ENCODE data around the gene KCNQ4.
A peak's percentile ranks its signal among the peaks of the same experiment; 100 is the strongest.

Gene KCNQ4

DNA sequence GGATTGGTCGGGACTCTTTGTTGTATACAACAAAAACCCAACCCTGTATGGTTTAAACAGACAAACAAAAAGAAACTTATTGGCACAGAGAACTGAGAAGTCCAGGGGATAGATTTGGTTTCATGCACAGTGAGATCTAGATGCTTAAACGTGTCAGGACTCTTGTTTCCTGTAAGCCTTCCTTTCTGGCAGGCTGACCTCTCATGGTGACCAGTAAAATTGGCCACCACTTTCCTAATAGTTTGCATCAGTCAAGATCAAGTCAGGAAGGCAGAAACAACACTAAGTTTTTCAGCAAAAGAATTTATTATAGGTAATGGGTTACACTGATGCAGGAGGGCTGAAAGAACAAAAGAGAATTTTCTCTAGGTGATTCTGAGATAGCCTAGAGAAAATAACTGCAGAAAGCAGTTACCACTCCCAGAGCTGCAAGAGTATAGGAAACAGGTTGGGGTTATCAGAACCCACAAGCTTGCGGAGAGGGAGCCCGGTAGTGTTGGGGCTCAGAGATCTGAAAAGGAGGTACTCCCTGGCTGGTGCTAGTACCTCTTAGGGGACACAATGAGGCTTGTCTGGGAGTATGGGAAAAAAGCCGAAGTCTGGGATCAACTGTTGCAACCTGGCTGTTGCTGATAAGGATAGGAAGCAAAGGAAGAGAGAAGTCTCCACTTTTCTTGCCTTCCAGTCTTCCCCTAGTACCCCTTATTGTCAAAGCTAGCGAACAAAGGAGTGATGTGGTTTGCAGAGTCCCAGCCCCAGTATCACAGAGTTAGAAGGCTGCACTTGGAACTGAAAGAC lies 57.1 kb downstream of the KCNQ4 start:
- DNase-seq (ENCODE audit: low read depth) = no peak

DNA sequence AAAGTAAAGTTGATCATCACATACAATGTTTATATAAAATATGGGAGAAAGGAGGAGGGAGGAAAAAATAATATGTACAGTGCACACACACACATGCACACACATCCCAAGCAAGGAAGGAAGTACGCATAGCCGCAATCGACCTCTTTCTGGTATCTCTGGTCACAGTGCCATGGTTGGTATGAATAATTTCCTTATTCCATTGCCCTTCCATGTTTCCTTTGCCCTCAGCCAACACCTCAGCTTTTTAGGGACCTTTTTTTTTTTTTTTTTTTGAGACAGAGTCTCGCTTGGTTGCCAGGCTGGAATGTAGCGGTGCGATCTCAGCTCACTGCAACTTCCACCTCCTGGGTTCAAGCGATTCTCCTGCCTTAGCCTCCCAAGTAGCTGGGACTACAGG lies 58.0 kb downstream of the KCNQ4 start:
- no peak for DNase-seq (ENCODE audit: low read depth)

DNA sequence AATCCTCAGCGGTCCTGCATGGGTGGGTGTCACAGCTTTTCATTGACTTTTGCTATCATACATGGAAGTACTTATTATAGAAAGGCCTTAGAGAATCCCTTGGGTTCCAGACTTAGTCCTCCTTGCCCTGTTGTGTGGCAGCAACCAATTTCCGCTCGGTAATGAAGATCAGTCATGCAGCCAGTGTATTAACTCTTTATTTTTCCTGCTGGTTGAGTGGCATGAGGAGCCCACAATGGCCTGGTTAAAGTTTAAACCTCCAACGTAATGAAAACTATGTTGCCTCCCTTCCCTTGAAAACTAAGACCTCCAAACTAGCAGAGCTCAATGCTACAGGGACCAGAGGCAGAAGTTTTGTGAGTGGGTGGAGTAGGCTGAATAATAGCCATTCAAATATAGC lies 58.6 kb downstream of the KCNQ4 start:
- no peak for DNase-seq (ENCODE audit: low read depth)

DNA sequence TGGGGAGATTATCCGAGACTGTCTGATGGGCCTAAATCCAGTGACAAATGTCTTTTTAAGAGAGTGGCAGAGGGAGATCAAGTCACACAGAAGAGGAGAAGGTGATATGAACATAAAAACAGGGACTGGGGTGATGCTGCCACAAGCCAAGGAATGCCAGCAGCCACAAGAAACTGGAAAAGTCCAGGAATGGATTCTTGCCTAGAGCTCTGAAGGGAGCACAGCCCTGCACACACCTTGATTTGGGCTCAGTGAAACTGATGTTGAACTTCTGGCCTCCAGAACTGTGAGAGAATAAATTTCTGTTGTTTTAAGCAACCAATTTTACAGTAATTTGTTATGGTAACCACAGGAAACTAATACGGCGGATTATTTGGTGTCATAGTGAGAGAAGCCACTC lies 59.1 kb downstream of the KCNQ4 start:
- DNase-seq (ENCODE audit: low read depth) = no peak

DNA sequence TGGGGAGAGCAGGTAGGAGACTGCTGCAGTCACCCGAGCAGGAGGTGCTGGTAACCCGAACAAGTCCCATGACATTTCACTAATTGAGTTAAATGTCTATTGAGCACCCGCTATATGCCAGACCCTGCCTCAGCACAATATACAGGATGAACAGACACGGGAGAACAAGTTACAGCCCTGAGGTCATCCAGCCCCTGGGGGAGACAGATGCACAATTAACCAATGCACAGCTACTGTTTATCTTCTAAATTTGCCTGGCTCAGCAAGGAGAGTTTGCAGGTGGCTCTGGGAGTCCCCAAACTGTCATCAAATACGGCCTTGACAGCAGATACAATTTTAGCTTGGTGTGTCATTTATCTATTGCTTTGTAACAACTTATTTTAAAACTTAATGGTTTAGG lies 60.5 kb downstream of the KCNQ4 start:
- DNase-seq (ENCODE audit: low read depth) = no peak

DNA sequence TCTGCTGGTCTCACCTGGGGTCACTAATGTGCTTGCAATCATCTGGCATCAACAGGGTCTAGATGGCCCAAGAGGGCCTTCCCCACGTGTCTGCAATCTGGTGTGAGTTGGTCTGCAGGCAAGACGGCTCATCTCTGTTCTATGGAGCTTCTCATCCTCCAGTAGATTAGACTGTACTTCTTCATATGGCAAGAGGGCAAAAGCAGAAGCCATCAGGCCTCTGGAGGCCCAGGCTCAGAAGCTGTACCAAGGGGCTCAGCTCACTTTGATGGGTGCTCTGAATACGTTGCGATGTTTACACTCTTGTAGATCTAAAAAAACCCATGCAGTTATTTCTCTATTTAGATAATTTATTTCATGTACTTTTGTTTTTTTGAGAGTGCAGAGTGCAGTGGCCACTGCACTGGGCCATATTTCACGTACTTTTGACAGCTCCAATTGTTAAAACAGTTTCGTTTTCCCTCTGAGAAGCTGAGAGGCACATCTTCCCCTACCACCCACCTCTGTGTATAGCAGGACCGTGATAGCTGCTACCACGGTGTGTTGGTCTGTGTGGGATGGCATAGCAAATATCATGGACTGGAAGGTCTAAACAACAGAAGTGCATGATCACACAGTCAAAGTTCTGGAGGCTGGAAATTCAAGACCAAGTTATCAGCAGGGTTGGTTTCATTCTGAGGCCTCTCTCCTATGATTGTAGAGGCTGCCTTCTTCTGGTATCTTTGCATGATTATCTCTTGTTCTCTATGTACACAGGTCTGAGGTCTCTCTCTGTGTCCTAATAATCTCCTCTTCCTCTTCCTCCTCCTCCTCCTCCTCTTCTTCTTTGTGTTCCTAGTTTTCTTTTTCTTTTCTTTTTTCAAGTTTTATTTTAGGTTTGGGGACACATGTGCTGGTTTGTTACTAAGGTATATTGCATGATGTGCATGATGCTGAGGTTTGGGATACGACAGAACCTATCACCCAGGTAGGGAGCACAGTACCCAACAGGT lies 61.6 kb downstream of the KCNQ4 start:
- no peak for DNase-seq (ENCODE audit: low read depth)

DNA sequence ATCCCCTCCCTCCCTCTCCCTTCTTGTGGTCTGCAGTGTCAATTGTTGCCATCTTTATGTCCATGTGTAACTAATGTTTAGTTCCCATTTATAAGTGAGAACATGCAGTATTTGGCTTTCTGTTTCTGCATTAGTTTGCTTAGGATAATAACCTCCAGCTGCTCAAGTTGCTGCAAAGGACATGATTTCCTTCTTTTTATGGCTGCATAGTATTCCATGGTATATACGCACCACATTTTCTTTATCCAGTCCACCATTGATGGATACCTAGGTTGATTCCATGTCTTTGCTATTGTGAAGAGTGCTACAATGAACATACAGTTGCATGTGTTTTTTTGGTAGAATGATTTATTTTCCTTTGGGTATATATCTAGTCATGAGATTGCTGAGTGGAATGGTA lies 62.3 kb downstream of the KCNQ4 start:
- DNase-seq (ENCODE audit: low read depth) = no peak

DNA sequence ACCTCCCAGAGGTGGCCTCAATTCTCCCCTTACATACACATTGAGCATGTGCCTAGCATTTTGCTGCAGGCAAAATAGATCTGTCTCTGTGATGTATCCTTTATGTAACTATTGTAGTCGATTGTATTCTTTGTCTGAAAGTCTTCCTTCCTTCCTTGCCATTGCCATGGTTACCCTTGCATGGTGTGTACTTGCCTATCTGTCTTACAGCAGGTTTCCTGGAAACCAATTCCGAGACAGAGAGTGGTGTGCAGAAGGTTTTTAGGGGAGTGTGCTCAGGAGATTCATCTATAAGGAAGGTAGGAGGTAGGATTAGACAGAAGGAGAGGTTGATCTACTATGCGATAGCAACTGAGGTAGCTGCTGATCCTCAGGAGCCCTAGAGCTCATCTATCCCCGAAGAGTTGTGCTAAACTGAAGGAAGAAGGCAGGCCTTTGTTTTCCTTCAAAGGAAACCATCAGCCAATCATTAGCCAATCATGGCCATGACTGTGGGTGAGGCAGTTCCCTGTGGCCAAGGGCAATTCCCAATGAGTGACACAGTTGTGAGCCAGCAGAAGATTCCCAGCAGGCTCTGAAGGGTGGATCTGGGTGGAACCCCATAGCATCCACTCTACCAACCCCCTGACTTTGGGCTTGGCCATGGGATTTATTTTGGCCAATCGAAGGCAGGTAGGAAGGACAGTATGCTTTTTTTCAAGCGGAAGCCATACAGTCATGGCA lies 63.6 kb downstream of the KCNQ4 start:
- DNase-seq (ENCODE audit: low read depth) = no peak

DNA sequence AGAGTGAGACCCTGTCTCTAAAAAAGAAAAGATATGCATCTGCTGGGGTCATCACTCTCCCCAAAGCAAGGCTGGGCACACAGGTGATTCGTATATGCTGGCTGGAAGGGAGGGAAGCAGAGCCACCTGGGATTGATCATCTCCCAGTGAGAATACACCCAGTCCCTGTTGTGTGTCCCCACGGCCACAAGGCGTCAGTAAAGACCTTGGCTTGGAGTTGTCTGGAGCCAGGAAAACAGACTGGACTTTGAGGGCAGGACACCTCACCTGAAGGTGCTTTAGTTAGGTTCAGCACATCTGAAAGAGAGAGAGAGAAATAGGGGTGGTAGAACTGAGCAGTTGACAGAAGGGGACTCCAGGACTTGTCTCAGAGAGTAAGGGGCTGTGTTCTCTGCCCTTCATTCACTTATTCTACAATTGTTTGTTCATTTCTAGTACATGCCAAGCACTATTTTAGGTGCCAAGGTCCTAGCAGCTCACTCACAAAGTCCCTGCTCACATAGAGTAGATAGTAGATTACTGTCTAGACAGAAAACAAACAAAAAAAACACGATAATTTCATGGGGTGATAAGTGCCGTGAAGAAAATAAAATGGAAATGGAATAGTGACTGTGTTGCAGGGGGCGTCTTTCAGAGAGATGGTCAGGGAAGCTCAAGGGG lies 65.1 kb downstream of the KCNQ4 start:
- DNase-seq (ENCODE audit: low read depth) = peak; percentile 15

DNA sequence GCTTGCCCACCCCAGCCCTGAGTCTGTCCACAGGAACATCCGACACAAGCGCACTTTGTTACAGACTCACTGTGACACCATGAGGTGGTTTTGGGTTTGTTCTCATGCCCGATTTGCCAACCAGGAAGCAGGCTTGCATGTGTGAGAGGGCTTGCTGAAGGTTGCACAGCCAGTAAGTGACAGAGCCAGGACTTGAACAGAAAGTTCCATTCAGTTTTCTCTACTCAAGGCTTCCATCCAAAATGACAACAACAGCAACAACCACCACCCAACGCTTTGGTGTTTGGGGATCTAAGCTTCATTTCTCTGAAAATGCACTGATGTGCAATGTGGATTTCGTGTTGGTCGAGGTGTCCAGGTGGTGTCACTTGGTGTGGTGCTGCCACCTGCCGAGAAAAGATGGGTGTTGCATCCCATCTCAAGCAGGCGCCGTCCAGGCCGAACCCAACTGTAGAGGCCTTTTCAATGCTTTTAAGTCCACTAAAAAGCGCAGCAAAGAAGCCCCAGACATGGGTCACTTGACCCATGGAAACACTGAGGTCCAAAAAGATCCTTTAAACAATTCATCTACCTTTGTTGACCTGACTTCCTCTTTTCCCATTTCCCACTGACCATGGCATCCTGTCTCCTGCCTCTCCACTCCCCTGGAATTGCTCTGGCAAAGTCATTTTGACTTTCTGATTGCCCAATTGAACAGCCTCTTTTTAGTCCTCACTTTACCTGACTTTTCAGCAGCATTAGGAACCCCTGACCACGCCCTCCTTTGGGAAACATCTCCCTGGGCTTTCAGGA lies 66.4 kb downstream of the KCNQ4 start:
- peak; percentile 69 for DNase-seq (ENCODE audit: low read depth)

DNA sequence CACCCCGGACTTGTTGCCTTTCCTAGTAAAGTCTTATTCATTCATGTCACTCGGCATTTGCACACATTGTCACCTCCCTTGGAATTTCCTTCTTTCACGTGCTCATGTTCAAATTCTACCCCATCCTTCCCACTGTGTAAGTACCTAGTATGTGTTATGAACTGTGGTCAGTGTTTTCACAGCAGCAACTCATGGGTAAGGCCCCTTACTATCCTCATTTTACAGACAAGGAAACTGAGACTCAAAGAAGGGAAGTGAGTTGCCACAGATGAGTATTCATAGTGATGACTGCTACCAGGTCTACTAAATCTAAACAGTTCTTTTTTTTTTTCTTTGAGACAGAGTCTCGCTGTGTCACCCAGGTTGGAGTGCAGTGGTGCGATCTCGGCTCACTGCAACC lies 68.1 kb downstream of the KCNQ4 start:
- no peak for DNase-seq (ENCODE audit: low read depth)

DNA sequence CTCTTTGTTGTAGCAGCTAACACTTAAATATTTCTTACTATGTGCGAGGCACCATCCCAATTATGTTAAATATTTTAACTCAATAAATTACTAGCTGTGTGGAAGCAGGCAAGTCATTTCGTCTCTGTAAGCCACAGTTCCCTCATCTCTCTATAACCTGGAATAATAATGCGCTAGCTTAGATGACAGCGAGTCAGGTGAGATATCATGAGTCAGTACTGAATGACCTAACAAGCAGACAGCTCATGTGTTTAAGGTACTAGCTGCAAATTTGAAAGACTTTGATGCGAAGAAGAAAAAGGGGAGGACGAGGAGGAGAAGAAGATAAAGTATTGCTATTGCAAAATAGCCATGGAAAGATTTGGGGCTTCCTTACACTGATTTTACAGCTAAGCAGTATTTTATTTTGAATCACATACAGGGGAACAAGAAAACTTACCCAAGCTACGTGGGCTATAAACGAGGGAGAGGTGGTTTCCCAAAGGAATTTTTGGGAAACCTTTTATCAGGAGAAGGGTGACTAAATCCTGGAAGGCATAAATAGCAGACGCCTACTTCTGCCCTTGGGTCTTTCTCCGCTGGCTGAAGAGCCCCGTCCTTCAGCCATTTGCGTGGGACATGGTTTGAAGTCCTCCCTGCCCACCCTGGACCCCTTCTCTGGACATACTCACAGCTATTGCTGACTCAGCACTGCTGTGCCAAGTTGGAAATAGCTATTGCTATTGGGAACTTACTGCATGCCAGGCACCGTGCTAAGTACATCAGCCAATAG lies 69.7 kb downstream of the KCNQ4 start:
- no peak for DNase-seq (ENCODE audit: low read depth)

DNA sequence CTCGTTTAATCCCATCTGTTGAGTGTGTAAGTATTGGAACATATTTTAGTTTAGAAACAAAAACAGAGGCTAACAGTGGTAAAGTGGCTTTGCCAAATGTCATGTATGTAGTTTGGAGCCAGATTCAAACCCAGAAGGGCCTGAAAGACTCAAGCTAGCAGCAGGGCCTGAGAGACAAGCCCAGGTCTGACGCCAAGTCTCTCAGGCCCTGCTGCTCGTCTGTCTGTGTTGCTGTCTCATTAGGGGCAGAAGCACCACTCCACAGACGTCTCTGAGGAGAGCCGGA lies 70.2 kb downstream of the KCNQ4 start:
- no peak for DNase-seq (ENCODE audit: low read depth)

DNA sequence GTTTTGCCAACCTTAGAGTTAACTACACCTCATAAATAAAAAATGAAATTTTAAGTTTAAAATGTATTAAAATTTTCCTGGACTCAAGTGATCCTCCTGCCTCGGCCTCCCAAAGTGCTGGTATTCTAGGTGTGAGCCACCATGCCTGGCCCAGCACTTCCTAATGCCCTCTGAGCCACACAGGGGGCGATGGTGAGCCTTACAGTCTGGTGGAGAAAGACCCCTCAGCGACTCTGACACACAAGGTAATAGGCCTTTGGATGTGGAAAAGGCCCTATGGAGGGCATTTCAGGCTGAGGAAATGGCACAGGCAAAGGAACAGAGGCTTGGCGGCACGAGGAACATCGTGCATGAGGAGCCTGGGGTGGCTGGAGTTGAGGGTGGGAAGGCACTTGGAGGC lies 71.9 kb downstream of the KCNQ4 start:
- no peak for DNase-seq (ENCODE audit: low read depth)

DNA sequence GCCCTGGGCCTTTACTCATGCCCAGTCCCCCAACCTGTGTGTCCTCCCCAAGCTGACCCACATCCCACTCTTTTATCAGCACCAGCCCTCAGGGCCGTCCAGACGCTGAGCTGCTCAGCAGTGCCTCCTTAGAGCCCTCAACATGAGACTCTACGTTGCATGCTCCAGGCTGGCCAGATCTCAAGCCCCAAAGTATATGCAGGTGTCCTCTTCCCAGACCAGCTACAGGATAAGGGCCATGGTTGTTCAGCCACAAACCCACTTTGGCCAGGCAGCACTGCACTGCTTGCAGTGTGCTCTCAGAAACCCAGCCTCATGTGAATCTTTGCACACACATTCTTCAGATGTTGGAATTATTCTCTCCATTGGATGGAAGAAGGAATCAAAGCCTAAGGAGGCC lies 72.5 kb downstream of the KCNQ4 start:
- no peak for DNase-seq (ENCODE audit: low read depth)

DNA sequence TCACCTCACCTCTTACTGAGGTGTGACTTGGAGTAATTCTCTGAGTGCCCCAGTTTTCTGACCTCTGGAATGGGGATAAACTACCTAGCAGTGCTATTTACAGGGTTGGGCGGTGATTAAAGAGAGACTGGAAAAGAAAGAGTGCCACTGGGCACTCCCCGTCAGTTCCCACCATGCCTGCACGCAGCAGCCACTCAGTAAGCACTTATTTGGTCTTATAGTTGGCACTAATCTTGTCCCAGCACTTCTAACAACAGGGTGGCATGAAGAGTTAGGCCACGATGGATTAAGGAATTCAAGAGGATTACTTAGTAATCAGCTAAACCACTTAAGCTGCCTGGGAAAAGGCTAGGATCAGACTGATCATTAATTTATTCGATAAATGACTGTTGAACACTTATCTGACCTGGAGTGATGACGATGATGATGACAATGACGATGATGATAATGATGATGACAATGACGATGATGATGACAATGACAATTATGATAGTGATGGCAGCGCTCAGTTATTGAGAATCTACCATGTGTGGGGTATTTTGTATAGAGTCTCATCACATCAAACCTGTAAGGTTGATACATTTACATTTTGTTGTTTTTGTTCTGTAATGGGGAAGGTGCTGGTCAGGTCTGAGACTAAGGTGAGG lies 73.2 kb downstream of the KCNQ4 start:
- no peak for DNase-seq (ENCODE audit: low read depth)

DNA sequence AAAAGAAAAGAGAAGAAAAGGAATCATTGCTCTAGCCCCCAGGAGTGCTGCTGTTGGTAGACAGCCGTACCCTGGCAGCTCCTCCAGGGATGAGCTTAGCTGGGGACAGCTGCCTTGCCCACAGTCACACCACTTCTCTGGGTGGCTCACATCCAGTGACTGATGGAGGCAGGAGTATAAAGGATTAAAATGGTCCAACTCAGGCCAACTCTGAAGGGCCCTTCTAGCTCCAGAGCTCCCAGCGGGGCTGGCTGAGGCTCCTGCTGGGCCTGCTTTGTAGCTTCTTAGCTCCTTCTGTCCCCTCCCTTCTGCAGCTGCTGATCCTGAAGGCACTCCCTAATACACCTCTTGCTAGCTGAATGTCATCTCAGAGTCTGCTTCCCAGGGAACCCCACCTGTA lies 74.2 kb downstream of the KCNQ4 start:
- no peak for DNase-seq (ENCODE audit: low read depth)

DNA sequence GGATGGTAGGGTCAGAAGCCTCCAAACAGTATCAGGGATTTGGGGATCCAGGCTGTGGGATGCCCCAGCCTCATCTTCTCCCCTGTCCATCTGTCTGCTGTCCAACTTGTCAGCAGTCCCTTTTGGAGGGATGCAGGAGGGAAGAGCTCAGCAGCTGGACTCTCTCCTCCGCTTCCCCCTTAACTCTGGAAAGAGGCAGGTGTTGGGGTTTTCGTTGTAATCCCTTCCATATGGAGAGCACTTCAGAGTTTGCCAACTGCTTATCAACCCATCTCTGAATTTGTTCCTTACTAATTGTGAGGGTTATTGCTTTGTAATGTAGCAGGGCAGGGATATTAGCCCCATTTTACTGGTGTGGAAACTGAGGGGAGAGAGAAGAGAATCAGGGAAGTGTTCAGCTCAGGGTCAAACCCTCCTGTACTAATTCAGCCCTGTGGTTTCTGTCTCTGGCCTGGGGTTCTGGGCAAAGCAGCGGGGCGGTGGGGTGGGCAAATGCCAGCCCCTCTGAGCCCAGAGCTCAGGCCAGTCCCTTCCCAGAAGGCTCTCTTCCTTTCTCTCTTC lies 75.3 kb downstream of the KCNQ4 start:
- no peak for DNase-seq (ENCODE audit: low read depth)

DNA sequence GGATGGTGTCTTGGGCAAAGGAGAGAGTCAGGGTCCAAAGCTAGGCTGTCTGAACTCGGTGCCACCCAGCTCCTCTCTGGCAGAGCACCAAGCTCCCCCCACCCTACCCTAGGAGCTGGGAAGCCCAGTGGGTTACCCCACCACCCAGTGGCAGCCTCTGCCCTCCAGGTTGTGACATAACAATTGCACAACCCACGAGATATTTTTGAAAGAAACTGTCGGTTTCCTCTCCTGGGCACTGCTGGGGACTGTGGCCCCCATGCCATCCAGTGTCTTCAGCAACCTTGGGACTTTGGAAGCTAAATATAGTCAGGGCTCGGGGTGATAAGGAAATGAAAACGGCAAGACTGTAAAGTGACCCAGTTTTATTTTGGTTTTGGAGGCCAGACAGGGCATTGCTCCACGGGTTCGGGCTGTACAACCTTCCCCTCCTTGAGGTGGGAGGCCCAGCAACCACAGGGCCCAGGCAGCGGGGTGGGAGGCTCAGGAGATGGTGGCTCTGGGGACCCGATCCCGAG lies 77.2 kb downstream of the KCNQ4 start:
- no peak for DNase-seq (ENCODE audit: low read depth)
